Measurements from ENCODE around the gene RIMKLA.
A peak's percentile ranks its signal among the peaks of the same experiment; 100 is the strongest.

DNA sequence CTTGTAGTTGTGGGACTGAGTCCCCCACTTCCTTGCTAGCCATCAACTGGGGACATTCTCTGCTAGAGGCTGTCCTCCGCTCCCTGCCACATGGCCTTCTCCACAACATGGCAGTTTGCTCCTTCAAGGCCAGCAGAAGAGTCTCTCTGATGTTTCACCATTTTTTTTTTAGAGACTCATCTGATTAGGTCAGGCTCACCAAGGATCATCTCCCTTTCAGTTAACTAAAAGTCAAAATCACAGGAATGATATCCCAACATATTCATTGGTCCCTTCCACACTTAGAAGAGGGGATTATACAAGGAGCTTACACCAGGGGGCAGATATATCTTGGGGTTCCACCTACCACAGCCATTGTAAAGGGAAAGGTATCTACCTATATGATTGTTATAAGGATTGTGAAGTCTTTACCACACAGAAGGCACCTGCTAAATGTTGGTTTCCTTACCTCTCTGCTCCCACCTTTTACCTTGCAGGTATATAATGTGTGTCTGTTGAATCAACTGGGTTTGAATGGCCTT, 23.3 kb downstream of the RIMKLA start:
- TF ChIP-seq, protein P1, sequence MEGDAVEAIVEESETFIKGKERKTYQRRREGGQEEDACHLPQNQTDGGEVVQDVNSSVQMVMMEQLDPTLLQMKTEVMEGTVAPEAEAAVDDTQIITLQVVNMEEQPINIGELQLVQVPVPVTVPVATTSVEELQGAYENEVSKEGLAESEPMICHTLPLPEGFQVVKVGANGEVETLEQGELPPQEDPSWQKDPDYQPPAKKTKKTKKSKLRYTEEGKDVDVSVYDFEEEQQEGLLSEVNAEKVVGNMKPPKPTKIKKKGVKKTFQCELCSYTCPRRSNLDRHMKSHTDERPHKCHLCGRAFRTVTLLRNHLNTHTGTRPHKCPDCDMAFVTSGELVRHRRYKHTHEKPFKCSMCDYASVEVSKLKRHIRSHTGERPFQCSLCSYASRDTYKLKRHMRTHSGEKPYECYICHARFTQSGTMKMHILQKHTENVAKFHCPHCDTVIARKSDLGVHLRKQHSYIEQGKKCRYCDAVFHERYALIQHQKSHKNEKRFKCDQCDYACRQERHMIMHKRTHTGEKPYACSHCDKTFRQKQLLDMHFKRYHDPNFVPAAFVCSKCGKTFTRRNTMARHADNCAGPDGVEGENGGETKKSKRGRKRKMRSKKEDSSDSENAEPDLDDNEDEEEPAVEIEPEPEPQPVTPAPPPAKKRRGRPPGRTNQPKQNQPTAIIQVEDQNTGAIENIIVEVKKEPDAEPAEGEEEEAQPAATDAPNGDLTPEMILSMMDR (conservative IDR thresholded peaks at IDR 0.05; ENCODE audit: low read length): 0 out of 2 replicates have a peak, but pooled peaks have one; percentile 18
- no peak for TF ChIP-seq EZH2phosphoT487 (IDR thresholded peaks at IDR 0.05; ENCODE audit: borderline replicate concordance, low read depth, low read length)
